Natural killer cell (primary cell): ENCODE measurements around the gene AATF. TPM values are rescaled to one million over a fixed set of nuclear protein-coding genes. Genes with fewer than 3 reads are reported as not detected.

Experiments used
- ATAC-seq, 3 donors: fragments of 150-1000 bp in 2 of 3; fragments of 200-7000 bp in 1 of 3; cut with Tn5 transposase; 1 replicate in 1 of 3; 2 replicates in 2 of 3; pipeline ENCODE4 v1.10.0; 2021; ENCODE audit warnings: mild to moderate bottlenecking in 2 of 3, moderate library complexity in 2 of 3
- DNase-seq, 2 donors: peaks; one replicate each; pipeline versions ENCODE4 v3.0.0 to v3.0.0-alpha.2; 2013 to 2021; ENCODE audit warnings: mixed read lengths in 1 of 2
- H3K27ac ChIP-seq: one replicate; pipeline ENCODE4 v1.5.1; 2013; ENCODE audit warnings: mild to moderate bottlenecking, low read length
- H3K27me3 ChIP-seq: one replicate; pipeline ENCODE4 v1.6.1; 2013; ENCODE audit warnings: low read length; ENCODE audit not compliant: control insufficient read depth, insufficient read depth
- H3K36me3 ChIP-seq: one replicate; pipeline ENCODE4 v1.6.1; 2013; ENCODE audit warnings: low read length; ENCODE audit not compliant: control insufficient read depth, insufficient read depth
- H3K4me1 ChIP-seq: one replicate; pipeline ENCODE4 v1.6.1; 2013; ENCODE audit warnings: low read length; ENCODE audit not compliant: control insufficient read depth, insufficient read depth
- H3K4me3 ChIP-seq: one replicate; pipeline ENCODE4 v1.5.1; 2013; ENCODE audit warnings: low read length
- H3K9me3 ChIP-seq: one replicate; pipeline ENCODE4 v1.6.1; 2013; ENCODE audit warnings: low read length; ENCODE audit not compliant: control insufficient read depth, insufficient read depth
- H3K27ac Mint-ChIP-seq, 2 donors: one replicate each; pipeline ENCODE4 v1.8.0; 2022; ENCODE audit warnings: mild to moderate bottlenecking in 2 of 2, mixed read lengths in 2 of 2, moderate library complexity in 1 of 2
- H3K27me3 Mint-ChIP-seq, 2 donors: one replicate each; pipeline ENCODE4 v1.8.0; 2022; ENCODE audit warnings: low read depth in 2 of 2, mixed read lengths in 2 of 2
- H3K36me3 Mint-ChIP-seq: one replicate; pipeline ENCODE4 v1.8.0; 2022; ENCODE audit warnings: mixed read lengths
- H3K4me1 Mint-ChIP-seq, 2 donors: one replicate each; pipeline ENCODE4 v1.8.0; 2022; ENCODE audit warnings: mixed read lengths in 2 of 2
- H3K4me3 Mint-ChIP-seq: one replicate; pipeline ENCODE4 v1.8.0; 2022; ENCODE audit warnings: mild to moderate bottlenecking, moderate library complexity, mixed read lengths
- H3K9me3 Mint-ChIP-seq, 2 donors: one replicate each; pipeline ENCODE4 v1.8.0; 2022; ENCODE audit warnings: mixed read lengths in 2 of 2
- WGBS: methylation state at CpG from one replicate; pipeline ENCODE4 v1.1.7; 2013; ENCODE audit warnings: missing lambda C conversion rate; ENCODE audit not compliant: insufficient coverage; 5-methylcytosine and 5-hydroxymethylcytosine counted together
- intact Hi-C: fragments of 100-400 bp; cut with micrococcal nuclease; formaldehyde crosslinking; loops from one replicate; pipeline ENCODE4 v1.14.2; 2022
- total RNA-seq, 4 donors: library from RNA; stranded (reverse); fragments of 120-200 nt in 1 of 4; gene quantifications; one replicate each; pipeline versions ENCODE4 v1.2.3 to v1.2.4, GENCODE V29; 2013 to 2022
- TF ChIP-seq, protein P1 (sequence below): fragments of 200-600 bp; IDR thresholded peaks from one replicate; pipeline ENCODE4 v1.8.0; 2022; ENCODE audit warnings: antibody characterized with exemption

Gene AATF
- total RNA-seq, 3 donors from 2014 or later (not counting 1 experiment from before 2014, with no cell fraction given), result 60.1 to 67.2 (median 63.2) TPM

DNA sequence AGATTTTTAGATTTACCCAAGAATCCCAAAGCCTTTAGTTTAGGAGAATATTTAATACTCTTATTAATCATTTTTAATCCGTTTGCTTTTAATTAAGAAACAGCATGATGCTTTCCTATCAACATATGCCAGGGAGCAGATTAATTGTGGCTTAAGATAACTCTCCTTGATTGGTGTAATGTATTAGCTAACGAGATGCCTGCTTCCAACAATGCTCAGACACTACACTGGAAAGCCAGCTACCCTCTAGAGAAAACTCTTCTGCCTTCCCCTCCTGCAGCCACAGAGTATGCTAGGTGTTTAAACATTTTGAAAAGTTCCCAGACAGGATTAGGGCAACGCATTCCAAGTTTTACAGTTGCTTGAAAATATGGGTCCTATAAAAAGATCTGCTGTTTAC lies 142.2 kb downstream of the AATF start:
- DNase-seq (no peak), ATAC-seq (no peak)
- peak overlapping the region; percentile 88 to 98 for H3K27ac Mint-ChIP-seq
- H3K36me3 Mint-ChIP-seq, result no peaks in the 10 kb centered on the region
- Histone ChIP-seq H3K27me3 (no peaks in the 10 kb centered on the region), H3K36me3 (peaks cover 5% of the 10 kb centered on the region), H3K4me1 (peaks cover 46% of the 10 kb centered on the region), H3K4me3 (no peak overlapping the region), H3K27ac (peak overlapping the region; percentile 99), H3K9me3 (no peaks in the 10 kb centered on the region)
- no peaks in the 10 kb centered on the region for H3K9me3 Mint-ChIP-seq
- no peaks in the 10 kb centered on the region for H3K27me3 Mint-ChIP-seq
- intact Hi-C loops, result no loop called here
- WGBS, result 92% methylated on average over 1 of the region's 3 CpGs
- H3K4me1 Mint-ChIP-seq, result peaks cover 56 to 60% of the 10 kb centered on the region in 2 donors
- TF ChIP-seq, protein P1, sequence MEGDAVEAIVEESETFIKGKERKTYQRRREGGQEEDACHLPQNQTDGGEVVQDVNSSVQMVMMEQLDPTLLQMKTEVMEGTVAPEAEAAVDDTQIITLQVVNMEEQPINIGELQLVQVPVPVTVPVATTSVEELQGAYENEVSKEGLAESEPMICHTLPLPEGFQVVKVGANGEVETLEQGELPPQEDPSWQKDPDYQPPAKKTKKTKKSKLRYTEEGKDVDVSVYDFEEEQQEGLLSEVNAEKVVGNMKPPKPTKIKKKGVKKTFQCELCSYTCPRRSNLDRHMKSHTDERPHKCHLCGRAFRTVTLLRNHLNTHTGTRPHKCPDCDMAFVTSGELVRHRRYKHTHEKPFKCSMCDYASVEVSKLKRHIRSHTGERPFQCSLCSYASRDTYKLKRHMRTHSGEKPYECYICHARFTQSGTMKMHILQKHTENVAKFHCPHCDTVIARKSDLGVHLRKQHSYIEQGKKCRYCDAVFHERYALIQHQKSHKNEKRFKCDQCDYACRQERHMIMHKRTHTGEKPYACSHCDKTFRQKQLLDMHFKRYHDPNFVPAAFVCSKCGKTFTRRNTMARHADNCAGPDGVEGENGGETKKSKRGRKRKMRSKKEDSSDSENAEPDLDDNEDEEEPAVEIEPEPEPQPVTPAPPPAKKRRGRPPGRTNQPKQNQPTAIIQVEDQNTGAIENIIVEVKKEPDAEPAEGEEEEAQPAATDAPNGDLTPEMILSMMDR, result no peak
- H3K4me3 Mint-ChIP-seq, result peak overlapping the region; percentile 86

DNA sequence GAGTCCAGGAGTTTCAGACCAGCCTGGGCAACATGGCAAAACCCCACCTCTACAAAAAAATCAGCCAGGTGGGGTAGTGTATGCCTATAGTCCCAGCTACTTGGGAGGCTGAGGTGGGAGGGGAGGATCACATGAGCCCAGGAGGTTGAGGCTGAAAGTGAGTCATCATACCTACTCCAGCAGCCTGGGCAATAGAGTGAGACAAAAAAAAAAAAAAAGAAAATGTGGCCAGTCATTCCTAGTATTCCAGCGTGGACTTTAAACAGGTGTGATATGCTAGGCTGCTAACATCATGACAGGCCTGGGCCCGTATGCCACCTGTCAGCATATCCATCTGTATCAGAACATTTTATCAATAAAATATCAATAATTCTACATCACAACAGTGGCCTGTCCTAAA lies 143.3 kb downstream of the AATF start:
- Histone ChIP-seq H3K9me3 (no peaks in the 10 kb centered on the region), H3K27me3 (no peaks in the 10 kb centered on the region), H3K4me1 (peaks cover 41% of the 10 kb centered on the region), H3K27ac (no peak overlapping the region), H3K4me3 (no peak overlapping the region), H3K36me3 (peaks cover 13% of the 10 kb centered on the region)
- peak overlapping the region in 1 of 2 donors; percentile 88 for H3K27ac Mint-ChIP-seq
- H3K4me3 Mint-ChIP-seq, result no peak overlapping the region
- DNase-seq, result no peak
- WGBS, result 100% methylated on average over 2 of the region's 2 CpGs
- H3K9me3 Mint-ChIP-seq, result no peaks in the 10 kb centered on the region
- ATAC-seq, result no peak
- TF ChIP-seq, protein P1, result no peak
- peaks cover 44 to 49% of the 10 kb centered on the region in 2 donors for H3K4me1 Mint-ChIP-seq
- H3K27me3 Mint-ChIP-seq, result no peaks in the 10 kb centered on the region
- intact Hi-C loops, result no loop called here
- peaks cover 9% of the 10 kb centered on the region for H3K36me3 Mint-ChIP-seq

DNA sequence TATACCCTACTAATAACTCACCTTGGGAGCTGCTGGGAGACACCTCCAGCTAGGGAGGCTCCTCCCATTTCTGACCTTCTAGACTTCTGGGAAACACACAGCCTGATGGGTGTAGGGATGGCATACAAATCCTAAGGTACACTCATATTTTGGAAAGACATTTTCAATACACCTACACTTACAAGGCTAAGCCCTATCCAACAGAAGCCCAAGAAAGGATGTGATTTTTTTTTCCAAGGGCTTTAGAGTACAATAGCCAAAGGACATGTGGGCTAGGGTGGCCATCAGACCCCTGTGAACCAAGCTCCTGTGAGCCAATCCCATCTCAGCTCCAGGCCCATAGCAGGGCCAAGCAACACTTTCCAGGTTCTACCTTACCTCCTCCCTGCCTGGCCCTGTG lies 143.9 kb downstream of the AATF start:
- ATAC-seq (no peak), DNase-seq (no peak)
- H3K27ac ChIP-seq, result no peak overlapping the region
- intact Hi-C loops, result no loop called here
- no peaks in the 10 kb centered on the region for H3K27me3 ChIP-seq
- H3K4me3 ChIP-seq, result no peak overlapping the region
- Mint-ChIP-seq H3K4me1 (peaks cover 38 to 43% of the 10 kb centered on the region in 2 donors), H3K36me3 (peaks cover 9% of the 10 kb centered on the region), H3K9me3 (no peaks in the 10 kb centered on the region), H3K27ac (peak overlapping the region; percentile 58), H3K27me3 (no peaks in the 10 kb centered on the region), H3K4me3 (no peak overlapping the region)
- no peaks in the 10 kb centered on the region for H3K9me3 ChIP-seq
- TF ChIP-seq, protein P1, result no peak
- peaks cover 40% of the 10 kb centered on the region for H3K4me1 ChIP-seq
- H3K36me3 ChIP-seq, result peaks cover 17% of the 10 kb centered on the region

DNA sequence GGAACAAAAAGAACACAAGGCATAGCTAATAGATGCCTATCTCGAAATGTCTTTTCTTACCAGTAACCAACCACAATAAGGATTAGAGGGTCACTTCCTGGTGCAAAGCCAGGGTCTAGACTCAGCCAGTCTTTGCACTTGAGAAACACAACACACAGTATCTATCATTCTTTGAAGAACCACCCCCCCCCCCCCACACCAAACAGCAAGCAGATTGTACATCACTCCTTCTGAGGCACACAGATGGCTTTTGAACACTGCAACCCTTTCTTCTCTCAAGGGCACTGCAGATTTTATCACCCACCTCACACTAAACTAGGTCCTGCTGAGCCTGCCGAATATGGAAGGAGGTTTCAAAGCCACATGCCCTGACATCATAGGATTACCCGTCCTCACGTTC lies 145.6 kb downstream of the AATF start:
- peaks cover 21 to 26% of the 10 kb centered on the region in 2 donors for H3K4me1 Mint-ChIP-seq
- peak overlapping the region; percentile 58 to 63 for H3K27ac Mint-ChIP-seq
- WGBS, result 57% methylated on average over 4 of the region's 4 CpGs
- no peaks in the 10 kb centered on the region for H3K27me3 Mint-ChIP-seq
- H3K4me3 ChIP-seq, result no peak overlapping the region
- TF ChIP-seq, protein P1, result no peak
- ATAC-seq (no peak), DNase-seq (no peak)
- peaks cover 25% of the 10 kb centered on the region for H3K4me1 ChIP-seq
- intact Hi-C loops, result no loop called here
- no peaks in the 10 kb centered on the region for H3K9me3 ChIP-seq
- H3K36me3 ChIP-seq, result peaks cover 17% of the 10 kb centered on the region
- no peak overlapping the region for H3K27ac ChIP-seq
- peaks cover 9% of the 10 kb centered on the region for H3K36me3 Mint-ChIP-seq
- no peaks in the 10 kb centered on the region for H3K9me3 Mint-ChIP-seq
- H3K4me3 Mint-ChIP-seq, result no peak overlapping the region
- H3K27me3 ChIP-seq, result no peaks in the 10 kb centered on the region
